Femur (tissue), 1 donor: ENCODE measurements around the gene PALS1.
A peak's percentile ranks its signal among the peaks of the same experiment; 100 is the strongest.

Source experiments
- DNase-seq: peaks from one replicate; pipeline ENCODE4 v3.0.0-alpha.2; 2017

Gene PALS1

GRCh38 chr14:67241411-67242167 lies at the start of gene PALS1:
TSS of gene PALS1 (plus strand) at chr14:67241435. CDS start at chr14:67279171, 37,736 bp downstream.
- no peak for DNase-seq

GRCh38 chr14:67191768-67192290 lies 49.4 kb upstream of the PALS1 start:
- DNase-seq, result no peak

GRCh38 chr14:67192366-67192765 lies 48.9 kb upstream of the PALS1 start:
- no peak for DNase-seq

GRCh38 chr14:67195279-67195678 lies 46.0 kb upstream of the PALS1 start:
- DNase-seq, result no peak

GRCh38 chr14:67199016-67199415 lies 42.2 kb upstream of the PALS1 start:
- no peak for DNase-seq

GRCh38 chr14:67207810-67208209 lies 33.4 kb upstream of the PALS1 start:
- no peak for DNase-seq

GRCh38 chr14:67218126-67218525 lies 23.1 kb upstream of the PALS1 start:
- no peak for DNase-seq

- DNase-seq, result no peak
These were observed 19.8 kb upstream of the PALS1 start for GRCh38 chr14:67221248-67221981.

GRCh38 chr14:67221982-67222328 lies 19.3 kb upstream of the PALS1 start:
- no peak for DNase-seq

- DNase-seq, result no peak
These were observed 15.7 kb upstream of the PALS1 start for GRCh38 chr14:67225523-67225922.

GRCh38 chr14:67228325-67228984 lies 12.8 kb upstream of the PALS1 start:
- DNase-seq, result no peak

- no peak for DNase-seq
These were observed 9.2 kb upstream of the PALS1 start for GRCh38 chr14:67232066-67232465.

GRCh38 chr14:67232621-67233020 lies 8.6 kb upstream of the PALS1 start:
- DNase-seq, result no peak

- no peak for DNase-seq
These were observed 3.6 kb upstream of the PALS1 start for GRCh38 chr14:67237591-67237990.

- no peak for DNase-seq
These were observed 1.7 kb upstream of the PALS1 start for GRCh38 chr14:67239582-67239981.

- DNase-seq, result peak; percentile 62
These were observed 885 bp upstream of the PALS1 start for GRCh38 chr14:67240168-67240932.

GRCh38 chr14:67240978-67241410 lies 241 bp upstream of the PALS1 start:
- peak; percentile 98 for DNase-seq

- DNase-seq, result no peak
These were observed 859 bp downstream of the PALS1 start for GRCh38 chr14:67242168-67242420.

GRCh38 chr14:67245104-67245503 lies 3.9 kb downstream of the PALS1 start:
- no peak for DNase-seq

GRCh38 chr14:67251573-67252226 lies 10.5 kb downstream of the PALS1 start:
- DNase-seq, result no peak

- DNase-seq, result no peak
These were observed 11.9 kb downstream of the PALS1 start for GRCh38 chr14:67253076-67253635.

GRCh38 chr14:67257906-67258305 lies 16.7 kb downstream of the PALS1 start:
- DNase-seq, result no peak
